AG04450 (cell line): Measurements from ENCODE around the gene KIF11. TPM values are rescaled to one million over a fixed set of nuclear protein-coding genes. Genes with fewer than 3 reads are reported as not detected.

Experiments
- CTCF ChIA-PET: fragments of 300-600, 350-600 bp; formaldehyde crosslinking; extraction: SDS; loops from one replicate; lab custom pipeline; 2022; ENCODE audit warnings: antibody characterized with exemption, inconsistent platforms; lab: Charles Lee
- POLR2A ChIA-PET: fragments of 350-600 bp; formaldehyde crosslinking; extraction: SDS; loops from one replicate; lab custom pipeline; 2021; ENCODE audit warnings: antibody characterized with exemption, inconsistent platforms; lab: Yijun Ruan, JAX
- DNase-seq: peaks from one replicate; pipeline ENCODE4 v3.0.0-alpha.2; 2011; ENCODE audit warnings: low read depth, low spot score
- H3K27ac ChIP-seq: one replicate; pipeline ENCODE4 v1.5.1; 2012; ENCODE audit warnings: low read depth, low read length, control low read depth
- H3K27me3 ChIP-seq: one replicate; pipeline ENCODE4 v1.6.0; 2012; ENCODE audit warnings: low read length; ENCODE audit not compliant: control insufficient read depth, insufficient read depth
- H3K4me3 ChIP-seq: 2 replicates; pipeline ENCODE4 v1.5.1; 2011; ENCODE audit warnings: mild to moderate bottlenecking, low read depth, low read length, control low read depth
- H3K9me3 ChIP-seq: 2 replicates; pipeline ENCODE4 v1.5.1; 2012; ENCODE audit warnings: low read length; ENCODE audit not compliant: control insufficient read depth, insufficient read depth
- polyA plus RNA-seq: library from polyadenylated mRNA; depleted of rRNA; stranded (reverse); fragments of >200 nt; gene quantifications from 2 replicates; pipeline ENCODE4 v1.2.3, GENCODE V29; 2011
- TF ChIP-seq, protein P1 (sequence below): IDR thresholded peaks from 2 replicates; pipeline ENCODE4 v1.5.1; 2011; ENCODE audit warnings: low read depth, low read length, control low read depth, inconsistent platforms

The KIF11 gene
- polyA plus RNA-seq, 1 experiment: 7.6 TPM

DNA sequence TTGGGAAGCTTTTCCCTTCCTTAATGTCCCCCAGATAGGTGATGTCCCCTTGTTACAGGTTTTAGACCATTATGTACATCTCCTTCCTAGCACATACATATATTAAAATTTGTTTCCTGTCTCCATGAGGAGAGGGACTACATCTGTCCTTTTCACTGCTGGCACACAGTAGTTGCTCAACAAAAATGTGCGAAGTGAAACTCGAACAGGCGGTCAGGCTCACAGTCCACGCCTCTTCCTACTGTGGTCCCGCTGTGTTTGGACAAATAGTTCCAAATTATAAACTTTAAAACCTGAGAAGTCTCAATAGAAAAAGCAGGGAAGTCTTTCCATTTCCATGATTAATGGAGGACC, 95.6 kb downstream of the KIF11 start:
- ChIA-PET CTCF (interaction anchor here (3.5 kb wide), 1 partner anchor 155 kb away, joined by 13 read pairs; no protein-coding TSS in a partner anchor), POLR2A (interaction anchor here (0.9 kb wide), 1 partner anchor 133 kb away, joined by 5 read pairs; no protein-coding TSS in a partner anchor)
- Histone ChIP-seq H3K9me3 (peaks cover 16% of the 10 kb centered on the region), H3K27me3 (no peaks in the 10 kb centered on the region), H3K4me3 (peak overlapping the region; percentile 65), H3K27ac (no peak overlapping the region)
- TF ChIP-seq, protein P1, sequence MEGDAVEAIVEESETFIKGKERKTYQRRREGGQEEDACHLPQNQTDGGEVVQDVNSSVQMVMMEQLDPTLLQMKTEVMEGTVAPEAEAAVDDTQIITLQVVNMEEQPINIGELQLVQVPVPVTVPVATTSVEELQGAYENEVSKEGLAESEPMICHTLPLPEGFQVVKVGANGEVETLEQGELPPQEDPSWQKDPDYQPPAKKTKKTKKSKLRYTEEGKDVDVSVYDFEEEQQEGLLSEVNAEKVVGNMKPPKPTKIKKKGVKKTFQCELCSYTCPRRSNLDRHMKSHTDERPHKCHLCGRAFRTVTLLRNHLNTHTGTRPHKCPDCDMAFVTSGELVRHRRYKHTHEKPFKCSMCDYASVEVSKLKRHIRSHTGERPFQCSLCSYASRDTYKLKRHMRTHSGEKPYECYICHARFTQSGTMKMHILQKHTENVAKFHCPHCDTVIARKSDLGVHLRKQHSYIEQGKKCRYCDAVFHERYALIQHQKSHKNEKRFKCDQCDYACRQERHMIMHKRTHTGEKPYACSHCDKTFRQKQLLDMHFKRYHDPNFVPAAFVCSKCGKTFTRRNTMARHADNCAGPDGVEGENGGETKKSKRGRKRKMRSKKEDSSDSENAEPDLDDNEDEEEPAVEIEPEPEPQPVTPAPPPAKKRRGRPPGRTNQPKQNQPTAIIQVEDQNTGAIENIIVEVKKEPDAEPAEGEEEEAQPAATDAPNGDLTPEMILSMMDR: no peak
- DNase-seq: no peak

DNA sequence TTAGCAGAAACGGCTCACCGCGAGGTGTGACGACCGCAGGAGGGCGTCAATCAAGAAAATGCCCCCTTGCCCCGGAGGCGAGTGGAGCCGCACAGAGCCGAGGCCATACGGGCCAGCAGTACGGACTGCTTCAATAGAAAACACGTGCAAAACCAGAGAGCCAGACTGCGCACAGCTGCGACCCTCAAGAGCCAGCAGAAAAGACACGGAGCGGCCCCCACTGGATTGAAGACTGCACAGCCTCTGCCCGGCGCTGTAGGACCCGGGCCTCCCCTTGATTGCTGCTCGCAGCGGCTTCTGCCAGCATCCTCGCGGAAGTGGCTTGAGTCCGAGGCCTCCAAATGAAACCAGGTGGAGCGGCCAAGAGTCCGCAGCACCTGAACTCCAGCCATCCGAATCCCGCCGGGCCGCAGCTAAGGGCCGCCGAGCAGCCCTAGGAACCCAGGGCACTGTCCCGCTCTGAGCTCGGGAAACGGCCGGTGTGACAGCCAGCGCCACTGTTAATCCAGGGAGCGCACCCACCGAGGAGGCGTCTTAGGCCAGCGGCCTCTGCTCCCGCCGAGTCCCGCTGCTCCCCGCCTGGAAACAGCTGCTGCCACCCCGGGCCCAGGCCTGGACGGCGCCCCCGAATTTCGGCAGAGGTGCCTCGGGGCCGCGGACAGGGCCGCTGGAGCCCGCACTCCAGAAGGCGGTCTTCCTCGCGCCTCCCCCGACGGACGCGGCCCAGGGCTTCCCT, 96.2 kb downstream of the KIF11 start:
- Histone ChIP-seq H3K4me3 (peak overlapping the region; percentile 65), H3K27ac (peak overlapping the region; percentile 68), H3K9me3 (peaks cover 16% of the 10 kb centered on the region), H3K27me3 (no peaks in the 10 kb centered on the region)
- TF ChIP-seq, protein P1: peak; percentile 22; the same call in 1 of the 2 replicates
- POLR2A ChIA-PET: interaction anchor here (0.6 to 1.6 kb wide), 8 partner anchors 9 to 198 kb away, joined by 3 to 18 read pairs (median 4); partner anchors contain the start of gene EXOC6
- DNase-seq: no peak
- CTCF ChIA-PET: interaction anchor here (0.6 to 3.5 kb wide), 3 partner anchors 154 to 768 kb away, joined by 3 to 13 read pairs (median 6); no protein-coding TSS in a partner anchor

DNA sequence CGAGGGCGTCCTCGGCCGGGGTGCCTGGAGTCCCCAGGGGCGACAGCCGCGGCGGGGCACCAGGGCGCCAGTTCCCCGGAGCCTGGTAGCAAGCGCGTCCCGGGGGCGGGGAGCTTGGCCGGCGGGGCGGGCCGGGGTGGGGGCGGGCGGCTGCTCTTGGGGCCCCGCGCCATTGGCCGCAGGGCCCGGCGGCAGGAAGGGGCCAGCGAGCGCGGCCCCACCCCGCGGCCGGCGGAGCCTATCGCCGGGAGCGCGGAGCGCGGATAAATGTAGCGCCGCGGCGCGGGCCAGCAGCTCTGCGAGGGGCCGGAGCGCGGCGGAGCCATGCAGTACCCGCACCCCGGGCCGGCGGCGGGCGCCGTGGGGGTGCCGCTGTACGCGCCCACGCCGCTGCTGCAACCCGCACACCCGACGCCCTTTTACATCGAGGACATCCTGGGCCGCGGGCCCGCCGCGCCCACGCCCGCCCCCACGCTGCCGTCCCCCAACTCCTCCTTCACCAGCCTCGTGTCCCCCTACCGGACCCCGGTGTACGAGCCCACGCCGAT, 96.8 kb downstream of the KIF11 start, which contains the start of gene HHEX:
Gene HHEX (plus strand): TSS at position 293 of the 548 bp plus-strand sequence. CDS start 32 bp downstream, at position 325.
- ChIA-PET CTCF (interaction anchor here (0.6 kb wide), 2 partner anchors 660 to 767 kb away, joined by 3 to 6 read pairs; no protein-coding TSS in a partner anchor), POLR2A (interaction anchor here (0.5 to 1.6 kb wide), 11 partner anchors 9 to 1598 kb away, joined by 3 to 18 read pairs (median 4); partner anchors contain the start of gene EXOC6)
- peak within 1 kb of the TSS; percentile 77 for H3K4me3 ChIP-seq
- no peaks in the 10 kb centered on the region for H3K27me3 ChIP-seq
- H3K9me3 ChIP-seq: peaks cover 16% of the 10 kb centered on the region
- peak within 1 kb of the TSS; percentile 68 for H3K27ac ChIP-seq
- DNase-seq: no peak
- TF ChIP-seq, protein P1: 0 out of 2 replicates have a peak, but pooled peaks have one; percentile 4

DNA sequence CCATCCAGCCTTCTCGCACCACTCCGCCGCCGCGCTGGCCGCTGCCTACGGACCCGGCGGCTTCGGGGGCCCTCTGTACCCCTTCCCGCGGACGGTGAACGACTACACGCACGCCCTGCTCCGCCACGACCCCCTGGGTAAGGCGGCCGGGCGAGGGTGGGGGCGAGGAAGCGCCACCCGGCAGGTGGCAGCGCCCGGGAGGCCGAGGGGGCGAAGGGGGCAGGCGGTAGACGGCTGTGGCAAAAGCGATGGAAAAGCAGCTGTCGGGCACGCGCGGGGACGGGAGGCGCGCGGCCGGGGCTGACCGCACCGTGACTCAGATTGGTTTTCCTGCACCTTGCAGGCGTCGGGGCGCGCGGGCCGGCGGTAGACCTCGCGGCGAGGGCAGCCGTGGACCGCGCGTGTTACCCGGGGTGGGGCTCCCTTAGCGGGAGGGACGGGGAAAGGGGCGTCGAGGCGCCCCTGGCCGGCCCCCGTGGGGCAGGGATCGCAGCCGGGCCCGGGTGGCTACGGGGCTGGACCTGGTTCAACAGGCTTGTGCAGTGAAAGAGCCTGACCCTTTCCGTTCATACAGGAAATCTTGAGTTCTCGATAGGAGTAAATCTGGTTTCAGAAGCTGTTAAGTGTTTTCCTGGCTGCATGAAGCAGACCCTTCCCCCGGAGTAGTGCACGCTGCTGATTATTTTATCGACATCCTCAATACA, 97.4 kb downstream of the KIF11 start:
- no peaks in the 10 kb centered on the region for H3K27me3 ChIP-seq
- TF ChIP-seq, protein P1: no peak
- ChIA-PET POLR2A (interaction anchor here (0.5 to 1.6 kb wide), 7 partner anchors 8 to 1597 kb away, joined by 3 to 18 read pairs (median 4); partner anchors contain the start of gene EXOC6), CTCF (interaction anchor here (0.6 kb wide), 1 partner anchor 21 kb away, joined by 3 read pairs; no protein-coding TSS in a partner anchor)
- H3K9me3 ChIP-seq: peaks cover 14% of the 10 kb centered on the region
- peak overlapping the region; percentile 77 for H3K4me3 ChIP-seq
- no peak for DNase-seq
- peak overlapping the region; percentile 21 for H3K27ac ChIP-seq
